AG09319 (cell line): ENCODE measurements around the gene ERVMER34-1.

Source experiments
- DNase-seq: peaks from one replicate; pipeline ENCODE4 v3.0.0-alpha.2; 2010; ENCODE audit warnings: low read depth; ENCODE audit errors: extremely low read depth
- TF ChIP-seq, protein P1 (sequence below): IDR thresholded peaks from 2 replicates; pipeline ENCODE4 v1.5.1; 2011; ENCODE audit warnings: low read depth, mild to moderate bottlenecking, inconsistent platforms, low read length, moderate library complexity

The ERVMER34-1 gene, protein sequence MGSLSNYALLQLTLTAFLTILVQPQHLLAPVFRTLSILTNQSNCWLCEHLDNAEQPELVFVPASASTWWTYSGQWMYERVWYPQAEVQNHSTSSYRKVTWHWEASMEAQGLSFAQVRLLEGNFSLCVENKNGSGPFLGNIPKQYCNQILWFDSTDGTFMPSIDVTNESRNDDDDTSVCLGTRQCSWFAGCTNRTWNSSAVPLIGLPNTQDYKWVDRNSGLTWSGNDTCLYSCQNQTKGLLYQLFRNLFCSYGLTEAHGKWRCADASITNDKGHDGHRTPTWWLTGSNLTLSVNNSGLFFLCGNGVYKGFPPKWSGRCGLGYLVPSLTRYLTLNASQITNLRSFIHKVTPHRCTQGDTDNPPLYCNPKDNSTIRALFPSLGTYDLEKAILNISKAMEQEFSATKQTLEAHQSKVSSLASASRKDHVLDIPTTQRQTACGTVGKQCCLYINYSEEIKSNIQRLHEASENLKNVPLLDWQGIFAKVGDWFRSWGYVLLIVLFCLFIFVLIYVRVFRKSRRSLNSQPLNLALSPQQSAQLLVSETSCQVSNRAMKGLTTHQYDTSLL

GRCh38 chr4:52750819-52751486 is at the start of gene ERVMER34-1:
Gene ERVMER34-1 (minus strand): TSS chr4:52751425. CDS start chr4:52745520, 5,905 bp downstream.
- TF ChIP-seq, protein P1, sequence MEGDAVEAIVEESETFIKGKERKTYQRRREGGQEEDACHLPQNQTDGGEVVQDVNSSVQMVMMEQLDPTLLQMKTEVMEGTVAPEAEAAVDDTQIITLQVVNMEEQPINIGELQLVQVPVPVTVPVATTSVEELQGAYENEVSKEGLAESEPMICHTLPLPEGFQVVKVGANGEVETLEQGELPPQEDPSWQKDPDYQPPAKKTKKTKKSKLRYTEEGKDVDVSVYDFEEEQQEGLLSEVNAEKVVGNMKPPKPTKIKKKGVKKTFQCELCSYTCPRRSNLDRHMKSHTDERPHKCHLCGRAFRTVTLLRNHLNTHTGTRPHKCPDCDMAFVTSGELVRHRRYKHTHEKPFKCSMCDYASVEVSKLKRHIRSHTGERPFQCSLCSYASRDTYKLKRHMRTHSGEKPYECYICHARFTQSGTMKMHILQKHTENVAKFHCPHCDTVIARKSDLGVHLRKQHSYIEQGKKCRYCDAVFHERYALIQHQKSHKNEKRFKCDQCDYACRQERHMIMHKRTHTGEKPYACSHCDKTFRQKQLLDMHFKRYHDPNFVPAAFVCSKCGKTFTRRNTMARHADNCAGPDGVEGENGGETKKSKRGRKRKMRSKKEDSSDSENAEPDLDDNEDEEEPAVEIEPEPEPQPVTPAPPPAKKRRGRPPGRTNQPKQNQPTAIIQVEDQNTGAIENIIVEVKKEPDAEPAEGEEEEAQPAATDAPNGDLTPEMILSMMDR, result no peak
- DNase-seq, result no peak

- no peak for DNase-seq
- TF ChIP-seq, protein P1, result no peak
Measured at GRCh38 chr4:52799813-52800212, 48.6 kb upstream of the ERVMER34-1 start.

- no peak for DNase-seq
Measured at GRCh38 chr4:52795533-52795932, 44.3 kb upstream of the ERVMER34-1 start.

GRCh38 chr4:52791936-52792335 is 40.7 kb upstream of the ERVMER34-1 start:
- DNase-seq, result no peak
- TF ChIP-seq, protein P1, result no peak

More at GRCh38 chr4:52795533-52795932, 44.3 kb upstream of the ERVMER34-1 start:
- TF ChIP-seq, protein P1, result no peak

DNA sequence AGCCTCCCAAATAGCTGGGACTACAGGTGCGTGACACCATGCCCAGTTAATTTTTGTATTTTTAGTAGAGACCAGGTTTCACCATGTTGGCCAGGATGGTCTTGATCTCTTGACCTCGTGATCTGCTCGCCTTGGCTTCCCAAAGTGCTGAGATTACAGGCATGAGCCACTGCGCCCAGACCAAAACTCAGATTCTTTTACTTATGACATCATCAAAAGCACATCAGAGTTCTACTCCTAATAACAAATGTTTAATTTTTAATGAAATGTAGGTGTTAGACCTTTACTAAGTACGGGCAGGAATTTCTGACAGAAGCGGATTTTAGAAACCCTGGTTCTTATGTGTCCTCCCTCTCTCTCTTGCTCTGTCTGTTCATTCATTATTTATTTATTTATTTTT is 38.5 kb upstream of the ERVMER34-1 start:
- TF ChIP-seq, protein P1, result no peak
- DNase-seq, result no peak

DNA sequence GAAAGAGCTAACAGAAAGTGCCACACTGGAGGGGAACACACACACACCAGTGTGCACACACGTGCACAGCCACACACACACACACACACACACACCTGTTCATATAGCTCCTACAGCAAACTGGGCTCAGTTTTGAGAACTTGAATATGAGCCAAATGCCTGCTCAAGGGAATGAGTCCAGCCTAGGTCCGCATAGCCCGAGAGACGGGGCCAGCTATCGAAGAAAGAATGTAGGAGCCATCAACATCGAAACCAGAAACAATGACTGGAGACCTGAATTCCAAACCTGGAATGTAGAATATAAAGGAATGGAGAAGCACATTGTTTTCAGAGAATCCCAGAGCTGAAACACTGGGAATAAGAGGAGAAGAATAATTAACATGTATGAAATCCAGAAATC is 37.6 kb upstream of the ERVMER34-1 start:
- TF ChIP-seq, protein P1, result no peak
- no peak for DNase-seq

GRCh38 chr4:52783069-52783468 is 31.8 kb upstream of the ERVMER34-1 start:
- TF ChIP-seq, protein P1, result no peak
- no peak for DNase-seq
